Measurements from ENCODE around the gene ASTN2. TPM values are rescaled to one million over a fixed set of nuclear protein-coding genes. Genes with fewer than 3 reads are reported as not detected.

The ASTN2 gene
- polyA plus RNA-seq, 1 experiment, result 6.6 TPM

GRCh38 chr9:117116084-117116483 is 298.8 kb downstream of the ASTN2 start:
- ChIA-PET POLR2A (no interaction called here), CTCF (no interaction called here)
- DNase-seq (ENCODE audit: low read depth, low spot score), result no peak
- Histone ChIP-seq H3K27ac (ENCODE audit: low read depth, low read length) (no peak overlapping the region), H3K4me3 (ENCODE audit: low read depth, low read length) (no peak overlapping the region), H3K9me3 (ENCODE audit: control insufficient read depth, insufficient read depth, low read length) (no peaks in the 10 kb centered on the region), H3K27me3 (ENCODE audit: control insufficient read depth, insufficient read depth, low read length) (no peaks in the 10 kb centered on the region)
- TF ChIP-seq CTCF (IDR thresholded peaks at IDR 0.05; ENCODE audit: low read depth, low read length), result no peak

GRCh38 chr9:117114768-117115167 is 300.1 kb downstream of the ASTN2 start:
- H3K27ac ChIP-seq (ENCODE audit: low read depth, low read length), result no peak overlapping the region
- DNase-seq (ENCODE audit: low read depth, low spot score), result no peak
- no peak for TF ChIP-seq CTCF (IDR thresholded peaks at IDR 0.05; ENCODE audit: low read depth, low read length)
- no peak overlapping the region for H3K4me3 ChIP-seq (ENCODE audit: low read depth, low read length)
- CTCF ChIA-PET, result no interaction called here
- POLR2A ChIA-PET, result no interaction called here
- H3K9me3 ChIP-seq (ENCODE audit: control insufficient read depth, insufficient read depth, low read length), result no peaks in the 10 kb centered on the region
- no peaks in the 10 kb centered on the region for H3K27me3 ChIP-seq (ENCODE audit: control insufficient read depth, insufficient read depth, low read length)

- no peak for TF ChIP-seq CTCF (IDR thresholded peaks at IDR 0.05; ENCODE audit: low read depth, low read length)
- Histone ChIP-seq H3K27ac (ENCODE audit: low read depth, low read length) (no peak overlapping the region), H3K9me3 (ENCODE audit: control insufficient read depth, insufficient read depth, low read length) (no peaks in the 10 kb centered on the region), H3K27me3 (ENCODE audit: control insufficient read depth, insufficient read depth, low read length) (no peaks in the 10 kb centered on the region), H3K4me3 (ENCODE audit: low read depth, low read length) (no peak overlapping the region)
- CTCF ChIA-PET, result interaction anchor here (0.8 kb wide), 1 partner anchor 245 kb away, joined by 3 read pairs; no protein-coding TSS in a partner anchor
- DNase-seq (ENCODE audit: low read depth, low spot score), result no peak
- POLR2A ChIA-PET, result no interaction called here
These were observed 310.0 kb downstream of the ASTN2 start for GRCh38 chr9:117104716-117105495.

- ChIA-PET CTCF (no interaction called here), POLR2A (no interaction called here)
- no peak for DNase-seq (ENCODE audit: low read depth, low spot score)
- Histone ChIP-seq H3K27ac (ENCODE audit: low read depth, low read length) (no peak overlapping the region), H3K4me3 (ENCODE audit: low read depth, low read length) (no peak overlapping the region), H3K9me3 (ENCODE audit: control insufficient read depth, insufficient read depth, low read length) (no peaks in the 10 kb centered on the region), H3K27me3 (ENCODE audit: control insufficient read depth, insufficient read depth, low read length) (no peaks in the 10 kb centered on the region)
- TF ChIP-seq CTCF (IDR thresholded peaks at IDR 0.05; ENCODE audit: low read depth, low read length), result no peak
These were observed 310.7 kb downstream of the ASTN2 start for GRCh38 chr9:117104206-117104605.

GRCh38 chr9:117103438-117104110 is 311.3 kb downstream of the ASTN2 start:
- no peak for TF ChIP-seq CTCF (IDR thresholded peaks at IDR 0.05; ENCODE audit: low read depth, low read length)

More at GRCh38 chr9:117103438-117104110, 311.3 kb downstream of the ASTN2 start:
- ChIA-PET CTCF (no interaction called here), POLR2A (no interaction called here)
- Histone ChIP-seq H3K27me3 (ENCODE audit: control insufficient read depth, insufficient read depth, low read length) (no peaks in the 10 kb centered on the region), H3K9me3 (ENCODE audit: control insufficient read depth, insufficient read depth, low read length) (no peaks in the 10 kb centered on the region), H3K4me3 (ENCODE audit: low read depth, low read length) (no peak overlapping the region), H3K27ac (ENCODE audit: low read depth, low read length) (no peak overlapping the region)
- no peak for DNase-seq (ENCODE audit: low read depth, low spot score)

All from AG04450 (cell line).